ENCODE results near the gene ACAA1. TPM values are rescaled to one million over a fixed set of nuclear protein-coding genes. Genes with fewer than 3 reads are reported as not detected.
A peak's percentile ranks its signal among the peaks of the same experiment; 100 is the strongest.
"Not testable (repeated sequence)": the region's sequence is repeated elsewhere in the genome, so short reads cannot be mapped to it uniquely, and the experiment has no call there.

Gene ACAA1
- total RNA-seq, 1 donor from 2014 or later: 72.7 TPM

GRCh38 chr3:38101811-38102443, 35.0 kb downstream of the ACAA1 start:
- no peak for ATAC-seq

- ATAC-seq: no peak
These were observed 36.4 kb downstream of the ACAA1 start for GRCh38 chr3:38100498-38100897.

GRCh38 chr3:38099518-38099917, 37.4 kb downstream of the ACAA1 start:
- ATAC-seq: no peak

GRCh38 chr3:38098376-38098723, 38.6 kb downstream of the ACAA1 start:
- ATAC-seq: no peak

- no peak for ATAC-seq
These were observed 39.2 kb downstream of the ACAA1 start for GRCh38 chr3:38097446-38098375.

GRCh38 chr3:38095669-38096483, 41.1 kb downstream of the ACAA1 start:
- ATAC-seq: no peak

- no peak for ATAC-seq
These were observed 41.9 kb downstream of the ACAA1 start for GRCh38 chr3:38094999-38095398.

GRCh38 chr3:38090453-38090852, 46.5 kb downstream of the ACAA1 start:
- ATAC-seq: no peak

- no peak for ATAC-seq
These were observed 47.8 kb downstream of the ACAA1 start for GRCh38 chr3:38089163-38089562.

- ATAC-seq: no peak
These were observed 48.5 kb downstream of the ACAA1 start for GRCh38 chr3:38088126-38089078.

- ATAC-seq: not testable (repeated sequence)
These were observed 49.6 kb downstream of the ACAA1 start for GRCh38 chr3:38087278-38087677.

- ATAC-seq: no peak
These were observed 50.4 kb downstream of the ACAA1 start for GRCh38 chr3:38086496-38086895.

- ATAC-seq: no peak
These were observed 51.0 kb downstream of the ACAA1 start for GRCh38 chr3:38085943-38086324.

- no peak for ATAC-seq
These were observed 51.5 kb downstream of the ACAA1 start for GRCh38 chr3:38085311-38085942.

GRCh38 chr3:38084334-38085310, 52.3 kb downstream of the ACAA1 start:
- ATAC-seq: peak; percentile 63

- no peak for ATAC-seq
These were observed 53.0 kb downstream of the ACAA1 start for GRCh38 chr3:38083871-38084333.

- not testable (repeated sequence) for ATAC-seq
These were observed 53.7 kb downstream of the ACAA1 start for GRCh38 chr3:38083254-38083653.

- not testable (repeated sequence) for ATAC-seq
These were observed 54.6 kb downstream of the ACAA1 start for GRCh38 chr3:38082296-38082695.

- not testable (repeated sequence) for ATAC-seq
These were observed 59.9 kb downstream of the ACAA1 start for GRCh38 chr3:38077073-38077472.
